GM12801 (cell line): Measurements from ENCODE around the gene ZNF780B.

Source experiments
- TF ChIP-seq, protein P1 (sequence below): IDR thresholded peaks from one replicate; pipeline ENCODE4 v1.5.1; 2011; ENCODE audit warnings: control low read depth; ENCODE audit not compliant: insufficient read length; ENCODE audit errors: extremely low read depth

ZNF780B gene

DNA sequence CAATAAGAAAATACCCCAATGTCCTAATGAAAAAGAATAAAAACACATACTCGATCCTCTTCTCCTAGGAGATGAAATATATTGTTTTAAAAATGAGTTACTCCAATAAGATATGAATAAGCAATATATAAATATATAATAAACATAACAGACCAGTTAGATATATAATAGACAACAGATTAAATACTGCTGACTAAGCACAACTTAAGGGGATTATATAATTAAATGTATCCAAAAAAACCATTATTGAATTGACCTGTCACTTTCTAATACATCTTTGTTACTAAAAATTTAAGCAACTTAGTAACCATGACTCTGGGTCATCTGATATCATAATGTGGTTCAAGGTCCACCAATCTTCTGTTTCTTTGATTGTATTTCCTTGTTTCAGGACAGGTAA, 14.0 kb upstream of the ZNF780B start:
- TF ChIP-seq, protein P1, sequence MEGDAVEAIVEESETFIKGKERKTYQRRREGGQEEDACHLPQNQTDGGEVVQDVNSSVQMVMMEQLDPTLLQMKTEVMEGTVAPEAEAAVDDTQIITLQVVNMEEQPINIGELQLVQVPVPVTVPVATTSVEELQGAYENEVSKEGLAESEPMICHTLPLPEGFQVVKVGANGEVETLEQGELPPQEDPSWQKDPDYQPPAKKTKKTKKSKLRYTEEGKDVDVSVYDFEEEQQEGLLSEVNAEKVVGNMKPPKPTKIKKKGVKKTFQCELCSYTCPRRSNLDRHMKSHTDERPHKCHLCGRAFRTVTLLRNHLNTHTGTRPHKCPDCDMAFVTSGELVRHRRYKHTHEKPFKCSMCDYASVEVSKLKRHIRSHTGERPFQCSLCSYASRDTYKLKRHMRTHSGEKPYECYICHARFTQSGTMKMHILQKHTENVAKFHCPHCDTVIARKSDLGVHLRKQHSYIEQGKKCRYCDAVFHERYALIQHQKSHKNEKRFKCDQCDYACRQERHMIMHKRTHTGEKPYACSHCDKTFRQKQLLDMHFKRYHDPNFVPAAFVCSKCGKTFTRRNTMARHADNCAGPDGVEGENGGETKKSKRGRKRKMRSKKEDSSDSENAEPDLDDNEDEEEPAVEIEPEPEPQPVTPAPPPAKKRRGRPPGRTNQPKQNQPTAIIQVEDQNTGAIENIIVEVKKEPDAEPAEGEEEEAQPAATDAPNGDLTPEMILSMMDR = no peak

DNA sequence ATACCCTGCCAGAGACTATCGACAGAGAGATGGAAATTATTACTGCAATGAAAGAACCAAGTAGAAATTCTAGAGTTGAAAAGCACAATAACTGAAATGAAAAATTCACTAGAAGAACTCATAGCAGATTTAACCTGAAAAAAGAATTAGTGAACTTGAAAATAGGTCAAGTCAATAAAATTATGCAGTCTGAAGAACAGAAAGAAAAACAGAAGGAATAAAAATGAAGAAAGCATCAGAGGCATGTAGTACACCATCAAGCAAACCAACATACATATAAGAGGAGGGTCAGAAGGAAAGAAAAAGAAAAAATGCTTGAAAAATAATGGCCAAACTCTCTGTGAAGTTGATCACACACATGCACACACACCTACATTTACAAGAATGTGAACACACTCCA, 3.6 kb upstream of the ZNF780B start:
- TF ChIP-seq, protein P1 = no peak

- TF ChIP-seq, protein P1 = no peak
Observed at GRCh38 chr19:40057166-40057565, 1.1 kb upstream of the ZNF780B start.

DNA sequence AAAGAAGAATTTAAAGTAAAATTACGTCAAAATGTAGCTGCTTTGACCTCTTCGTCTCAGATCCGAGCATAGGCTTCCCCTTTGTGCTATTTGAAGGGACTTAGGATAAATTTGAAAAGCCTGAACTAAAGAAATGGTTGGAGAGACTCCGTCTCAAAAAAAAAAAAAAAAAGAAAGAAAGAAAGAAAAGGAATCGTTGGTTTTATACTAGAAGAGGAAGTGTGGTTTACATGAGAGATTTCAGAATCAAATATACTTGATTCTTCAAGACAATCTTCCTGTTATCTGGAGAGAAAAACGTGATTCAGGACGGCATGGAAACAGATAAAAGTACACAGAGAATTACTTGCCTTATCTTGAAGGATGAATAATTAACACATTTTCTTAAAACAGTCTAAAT, 474 bp upstream of the ZNF780B start:
- TF ChIP-seq, protein P1 = no peak

DNA sequence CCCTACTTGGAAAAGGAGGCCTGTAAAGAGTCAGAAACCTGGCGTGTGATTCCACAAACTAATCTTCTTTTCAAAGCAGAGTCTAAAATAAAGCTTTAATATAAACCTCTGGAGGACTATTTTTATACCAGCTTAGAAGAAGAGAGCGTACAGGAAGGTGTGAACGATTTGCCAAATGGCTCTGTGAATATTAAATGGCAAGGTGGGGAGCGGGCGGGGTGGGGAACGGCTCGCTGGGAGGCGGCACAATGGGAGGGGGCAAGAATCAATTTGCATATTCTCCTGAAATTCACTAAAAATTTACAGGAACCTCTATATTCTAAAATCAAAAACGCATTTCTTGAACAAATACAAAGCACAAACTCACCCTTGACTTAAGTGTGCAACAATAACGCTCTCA, 982 bp downstream of the ZNF780B start:
- TF ChIP-seq, protein P1 = no peak

GRCh38 chr19:40054632-40055031, 1.4 kb downstream of the ZNF780B start:
- TF ChIP-seq, protein P1 = no peak

DNA sequence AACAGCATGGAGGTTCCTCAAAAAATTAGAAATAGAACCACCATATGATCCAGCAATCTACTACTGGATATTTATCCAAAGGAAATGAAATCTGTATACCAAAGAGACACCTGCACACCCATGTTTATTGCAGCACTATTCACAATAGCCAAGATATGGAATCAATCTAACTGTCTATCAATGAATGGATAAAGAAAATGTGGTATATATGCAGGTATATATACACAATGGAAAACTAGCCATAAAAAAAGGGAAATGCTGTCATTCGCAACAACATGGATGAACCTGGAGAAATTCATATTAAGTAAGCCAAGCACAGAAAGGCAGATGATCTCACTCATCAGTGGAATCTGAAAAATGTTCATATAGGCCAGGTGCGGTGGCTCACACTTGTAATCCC, 2.5 kb downstream of the ZNF780B start:
- TF ChIP-seq, protein P1 = no peak

GRCh38 chr19:40035996-40036395, 20.0 kb downstream of the ZNF780B start:
- TF ChIP-seq, protein P1 = no peak
